NCI-H774 (cell line): ENCODE results near the gene KRT1.

Experiments
- DNase-seq: peaks from one replicate; lab custom pipeline; 2025; lab: John Stamatoyannopoulos, UW

KRT1 gene

GRCh38 chr12:52659951-52660350 lies 20.3 kb downstream of the KRT1 start:
- DNase-seq = no peak

- no peak for DNase-seq
These were observed 20.8 kb downstream of the KRT1 start for GRCh38 chr12:52659395-52659794.

GRCh38 chr12:52658196-52658595 lies 22.0 kb downstream of the KRT1 start:
- no peak for DNase-seq

- DNase-seq = no peak
These were observed 22.8 kb downstream of the KRT1 start for GRCh38 chr12:52657250-52657902.

- DNase-seq = no peak
These were observed 23.6 kb downstream of the KRT1 start for GRCh38 chr12:52656616-52657015.

- no peak for DNase-seq
These were observed 24.5 kb downstream of the KRT1 start for GRCh38 chr12:52655720-52656124.

- no peak for DNase-seq
These were observed 25.0 kb downstream of the KRT1 start for GRCh38 chr12:52655251-52655650.

- no peak for DNase-seq
These were observed 28.4 kb downstream of the KRT1 start, which contains the start of gene KRT2 for GRCh38 chr12:52651726-52652261. Gene KRT2, minus strand, starts transcription at chr12:52652211. Its CDS starts 69 bp downstream, at chr12:52652142.

GRCh38 chr12:52650520-52651081 lies 29.6 kb downstream of the KRT1 start:
- no peak for DNase-seq

GRCh38 chr12:52649066-52649465 lies 31.1 kb downstream of the KRT1 start:
- DNase-seq = no peak

- no peak for DNase-seq
These were observed 32.1 kb downstream of the KRT1 start for GRCh38 chr12:52648012-52648550.

- DNase-seq = no peak
These were observed 32.6 kb downstream of the KRT1 start for GRCh38 chr12:52647601-52648000.

GRCh38 chr12:52646613-52647012 lies 33.6 kb downstream of the KRT1 start:
- DNase-seq = no peak

- no peak for DNase-seq
These were observed 34.2 kb downstream of the KRT1 start for GRCh38 chr12:52645982-52646381.

- no peak for DNase-seq
These were observed 35.0 kb downstream of the KRT1 start for GRCh38 chr12:52645120-52645761.

- no peak for DNase-seq
These were observed 36.2 kb downstream of the KRT1 start for GRCh38 chr12:52644078-52644415.

- no peak for DNase-seq
These were observed 36.8 kb downstream of the KRT1 start for GRCh38 chr12:52643233-52644077.

GRCh38 chr12:52641468-52641867 lies 38.7 kb downstream of the KRT1 start:
- DNase-seq = no peak

GRCh38 chr12:52637299-52637698 lies 42.9 kb downstream of the KRT1 start:
- DNase-seq = no peak

- DNase-seq = no peak
These were observed 43.5 kb downstream of the KRT1 start for GRCh38 chr12:52636592-52637258.

GRCh38 chr12:52636189-52636588 lies 44.0 kb downstream of the KRT1 start:
- no peak for DNase-seq
